Activated naive CD4-positive, alpha-beta T cell treated with Interleukin-2 at 50 U/mL for 16 hours (primary cell): ENCODE results near the gene TAOK3.
A peak's percentile ranks its signal among the peaks of the same experiment; 100 is the strongest.
"Not testable (repeated sequence)": the region's sequence is repeated elsewhere in the genome, so short reads cannot be mapped to it uniquely, and the experiment has no call there.

Experiments
- DNase-seq: peaks from one replicate; pipeline ENCODE4 v3.0.0-alpha.2; 2020

The TAOK3 gene

DNA sequence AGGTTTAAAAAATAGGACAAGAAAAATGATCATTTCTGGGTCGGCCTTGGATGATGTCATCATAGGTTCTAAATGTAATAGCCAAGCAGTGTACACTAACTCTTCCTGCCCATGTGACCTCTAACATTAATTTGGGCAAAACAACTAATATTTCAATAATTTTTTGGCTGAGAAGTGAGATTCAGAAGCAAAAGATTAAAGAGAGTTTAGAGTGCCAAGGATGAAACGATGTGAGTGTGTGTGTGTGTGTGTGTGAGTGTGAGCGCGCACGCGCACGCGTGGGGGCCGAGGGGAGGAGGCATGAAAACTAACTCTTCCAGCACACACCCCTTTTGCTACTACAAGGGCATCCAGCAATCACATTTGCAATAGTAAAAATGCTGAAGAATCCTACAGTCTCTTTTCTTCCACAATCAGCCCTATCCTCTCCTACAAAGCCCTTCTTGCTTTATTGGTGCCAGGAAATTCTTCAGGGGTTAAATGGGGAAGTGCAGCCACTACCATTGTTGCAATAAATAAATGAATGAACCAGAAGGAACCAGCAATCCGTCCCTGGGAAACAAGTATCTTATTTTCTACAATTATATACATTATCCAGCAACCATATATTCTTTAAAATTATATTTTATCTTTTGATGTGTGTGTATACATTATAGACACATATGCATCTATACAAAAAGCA lies 183.9 kb downstream of the TAOK3 start:
- DNase-seq: no peak

DNA sequence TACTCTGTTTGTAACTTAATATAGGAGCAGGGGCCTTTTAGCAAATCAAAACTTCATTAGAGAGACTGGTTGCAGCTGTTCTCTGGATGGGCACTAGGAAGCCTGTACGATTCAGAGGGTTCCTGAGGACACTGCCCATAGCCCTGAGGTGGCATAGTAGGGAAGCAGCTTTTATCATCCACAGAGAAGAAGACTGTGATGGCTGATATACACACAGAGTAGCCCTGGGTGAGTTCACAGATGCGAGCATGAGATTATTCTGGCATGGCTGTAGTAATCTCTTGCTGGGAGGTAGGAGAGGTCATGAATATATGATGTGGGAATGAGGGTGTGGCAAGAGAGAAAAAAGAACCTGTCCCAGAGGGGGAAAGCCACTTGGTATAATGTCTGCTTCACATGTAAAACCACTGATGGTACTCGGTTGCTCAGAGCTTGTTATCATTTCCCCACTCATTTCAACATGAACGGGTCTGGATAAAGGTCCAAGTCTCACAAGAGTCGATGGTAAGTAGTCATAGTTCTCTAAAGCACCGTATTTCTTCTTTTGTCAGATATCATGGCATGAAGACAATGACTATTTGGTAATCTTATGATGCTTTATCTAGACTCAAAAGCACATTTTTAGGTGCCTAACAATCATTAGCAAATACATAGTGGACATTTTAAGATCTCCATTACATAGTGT lies 184.8 kb downstream of the TAOK3 start:
- DNase-seq: no peak

DNA sequence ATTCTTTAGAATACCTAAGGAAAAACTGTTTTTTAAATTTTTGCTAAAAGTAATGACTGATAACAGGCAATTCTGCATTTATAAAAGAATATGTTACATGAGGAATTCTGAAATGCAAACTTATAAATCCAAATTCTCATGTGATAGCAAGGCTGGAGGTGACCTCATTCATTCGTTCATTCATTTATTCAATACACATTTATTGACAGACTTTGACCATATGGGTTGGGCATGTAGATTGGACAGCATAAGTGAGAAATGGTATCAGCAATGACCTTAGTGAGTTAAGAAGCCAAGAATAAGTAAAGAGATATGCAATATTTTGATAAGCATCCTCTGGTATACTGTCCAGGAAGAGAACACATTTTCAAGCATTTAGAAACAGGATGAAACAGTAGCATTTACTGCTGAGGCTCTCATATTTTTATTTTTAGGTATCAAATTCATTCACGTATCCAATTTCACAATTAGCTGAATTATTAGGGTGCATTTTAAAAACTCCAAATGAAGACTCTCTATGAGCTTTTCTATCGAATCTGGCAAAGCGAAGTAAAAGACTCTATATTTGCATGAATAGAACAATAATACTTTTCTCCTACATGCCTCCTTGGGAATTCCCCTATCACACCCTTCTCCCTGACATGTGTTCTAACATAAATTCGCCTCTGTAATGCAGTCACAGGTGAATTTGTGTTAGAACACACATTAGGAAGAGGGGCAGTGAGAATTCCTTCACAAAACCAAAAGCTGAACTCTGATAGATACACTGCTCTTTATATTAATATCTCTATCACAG lies 186.9 kb downstream of the TAOK3 start:
- DNase-seq: no peak

DNA sequence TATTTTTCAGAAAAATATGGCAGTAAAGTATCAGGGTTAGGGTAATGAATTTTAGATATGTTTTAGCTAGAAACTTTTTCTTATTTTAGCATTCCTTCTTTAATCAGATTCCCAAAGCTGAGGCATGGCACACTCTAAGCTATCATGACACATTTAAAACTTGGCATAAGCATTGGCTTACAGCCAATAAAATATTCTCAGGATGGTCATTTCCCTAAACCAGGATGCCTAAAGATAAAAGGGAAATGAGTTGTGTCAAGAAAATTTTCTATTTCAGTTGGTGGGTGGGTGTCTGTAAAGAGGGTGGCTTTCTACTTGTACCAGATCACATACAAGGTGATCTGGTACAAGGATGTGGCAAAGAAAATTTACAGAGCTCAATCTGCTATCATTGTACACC lies 189.0 kb downstream of the TAOK3 start:
- DNase-seq: no peak

DNA sequence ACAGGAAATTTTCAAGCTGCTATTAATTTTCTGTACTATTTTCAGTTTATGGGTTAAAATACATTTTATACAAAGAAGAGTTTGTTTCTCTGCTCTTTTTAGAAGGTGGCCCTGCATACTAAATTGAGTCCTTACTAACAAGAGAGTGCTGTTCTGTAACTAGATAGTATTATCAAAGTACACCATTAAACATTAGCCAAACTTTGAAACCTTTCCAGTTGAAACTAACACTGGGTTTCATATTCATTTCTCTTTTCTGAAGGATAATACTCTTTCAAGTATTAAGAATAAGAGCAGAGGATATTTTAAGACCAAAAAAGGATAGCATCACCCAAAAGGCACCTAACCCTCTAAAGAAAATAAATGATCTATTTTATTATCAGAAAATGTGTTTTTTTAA lies 189.6 kb downstream of the TAOK3 start:
- no peak for DNase-seq

DNA sequence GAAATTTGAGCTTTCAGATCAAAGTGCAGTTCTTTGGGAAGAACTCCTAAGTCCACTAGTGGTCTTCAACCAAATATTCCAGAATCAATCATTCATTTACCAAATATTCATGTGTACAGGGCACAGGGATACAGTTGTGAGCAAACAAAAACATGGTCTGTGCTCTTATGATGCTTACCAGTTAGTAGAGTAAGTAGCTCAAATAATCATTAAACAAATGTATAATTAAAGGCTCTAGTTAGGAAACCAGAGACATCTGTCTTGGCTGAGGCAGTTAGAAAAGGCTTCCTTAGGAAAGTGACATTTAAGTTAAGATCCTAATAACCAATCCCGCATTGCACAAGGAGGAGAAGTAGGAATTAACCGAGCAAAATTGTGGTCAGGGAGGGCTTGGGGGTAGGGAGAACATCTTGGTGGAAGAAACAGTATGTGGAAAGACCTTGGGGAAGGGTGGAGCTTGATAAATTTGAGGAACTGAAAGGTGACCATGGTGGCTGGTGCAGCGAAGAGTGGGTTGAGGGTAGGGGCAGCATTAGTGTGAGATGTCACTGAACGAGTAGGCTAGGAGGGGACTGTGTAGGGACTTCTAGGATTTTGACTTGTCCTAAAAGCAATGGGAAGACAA lies 196.8 kb downstream of the TAOK3 start:
- DNase-seq: no peak

DNA sequence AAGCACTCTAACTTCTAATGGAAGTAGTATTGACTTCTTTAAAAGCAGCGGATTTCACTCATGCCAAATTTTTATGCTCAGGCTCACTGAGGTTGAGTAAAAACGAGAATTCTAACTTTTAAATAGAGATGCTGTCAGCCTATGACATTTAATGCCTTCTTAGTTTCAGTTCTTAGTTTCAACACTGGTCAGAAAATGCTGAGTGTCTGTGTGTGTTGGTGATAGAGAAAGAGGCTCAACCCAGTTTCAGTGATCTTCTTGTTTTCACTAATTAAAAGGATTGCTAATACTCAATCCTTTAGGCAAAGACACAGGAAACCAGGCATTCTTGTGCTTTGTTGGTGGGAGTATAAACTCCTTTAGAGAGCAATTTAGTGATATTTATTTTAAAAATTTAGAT lies 205.8 kb downstream of the TAOK3 start:
- DNase-seq: no peak

DNA sequence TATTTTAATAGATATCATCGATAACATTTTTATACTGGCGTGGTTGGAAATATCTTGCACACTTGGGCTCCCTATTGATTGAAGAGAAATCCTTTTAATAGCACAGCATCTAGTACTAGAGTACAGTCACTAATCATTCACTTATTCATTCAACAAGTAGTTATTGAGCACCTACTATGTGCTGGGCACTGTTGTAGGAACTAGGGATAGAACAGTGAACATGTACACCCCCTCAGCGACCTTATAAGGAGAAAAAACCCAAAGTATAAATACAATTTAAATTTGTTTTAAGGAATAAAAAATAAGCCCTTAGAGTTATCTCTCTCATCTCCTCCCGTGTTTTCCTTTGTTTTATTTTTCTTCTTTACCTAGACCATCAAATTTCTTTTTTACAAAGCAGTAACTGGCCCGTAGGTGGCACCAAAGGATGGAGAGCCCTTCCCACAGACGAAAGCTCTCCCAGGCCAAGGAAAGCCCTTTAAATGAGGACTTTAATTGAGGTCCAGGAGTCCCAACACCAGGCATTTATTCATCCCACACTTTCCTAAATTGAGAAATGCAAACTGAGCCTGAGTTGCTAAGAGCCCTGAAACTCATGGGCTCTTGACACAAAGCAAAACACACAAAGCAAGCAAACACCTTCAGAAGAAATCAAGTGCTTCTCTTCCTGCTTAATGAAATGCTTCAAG lies 207.8 kb downstream of the TAOK3 start:
- DNase-seq: no peak

DNA sequence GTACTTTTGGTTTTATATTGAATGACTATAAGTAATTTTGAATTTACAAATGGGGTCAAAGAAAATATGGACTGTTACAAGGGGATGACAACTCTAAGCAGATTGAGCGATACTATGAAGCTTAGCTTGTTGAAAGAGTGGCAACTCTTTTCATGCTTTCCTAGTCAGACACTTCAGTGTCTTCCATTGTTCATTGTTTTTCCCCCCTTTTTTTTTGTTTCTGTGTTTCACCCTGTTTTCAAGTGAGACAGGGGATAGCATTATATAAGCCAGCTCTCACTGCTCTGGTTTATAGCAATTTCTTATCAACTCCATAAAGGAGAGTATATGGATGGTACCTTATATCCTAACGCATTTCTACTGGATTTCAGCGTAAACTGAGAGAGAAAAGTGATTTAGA lies 212.2 kb downstream of the TAOK3 start:
- DNase-seq: no peak

DNA sequence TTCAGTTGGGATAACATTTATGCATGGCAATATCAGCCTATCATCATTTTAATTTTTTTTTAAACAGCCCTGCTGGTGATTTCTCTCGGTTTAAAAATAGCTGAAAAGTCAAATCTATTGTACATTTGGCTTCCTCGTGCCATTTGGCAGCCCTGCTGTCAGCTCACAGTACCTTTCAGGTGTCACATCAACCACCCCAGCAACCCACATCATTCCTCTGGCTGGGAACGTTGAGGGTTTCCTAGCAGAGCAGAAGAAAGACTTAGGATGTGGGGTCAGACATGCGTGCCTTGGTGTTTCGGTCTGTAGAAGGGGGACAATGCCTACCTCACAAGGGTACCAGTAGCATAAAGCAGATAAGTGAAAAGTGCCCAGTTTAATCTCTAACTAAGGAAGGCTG lies 221.0 kb downstream of the TAOK3 start:
- no peak for DNase-seq

DNA sequence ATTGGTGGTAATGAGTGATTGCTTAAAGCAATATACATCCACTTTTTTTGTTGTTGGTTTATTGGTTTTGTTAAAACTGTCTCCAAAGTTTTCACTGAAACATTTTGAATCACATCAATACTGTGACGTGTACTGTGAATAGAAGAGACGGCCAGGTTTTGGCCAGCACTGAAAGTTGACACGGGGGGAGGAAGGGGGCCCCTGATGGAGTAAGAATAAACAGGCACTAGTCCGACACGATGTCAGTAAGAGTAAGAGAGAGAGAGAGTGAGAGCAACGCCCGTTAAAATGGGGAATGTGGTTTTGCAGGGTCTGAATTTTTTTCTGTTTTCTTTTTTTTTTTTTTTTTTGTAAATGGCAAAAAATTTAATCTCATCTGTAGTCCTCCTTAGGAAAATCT lies 222.1 kb downstream of the TAOK3 start:
- no peak for DNase-seq

DNA sequence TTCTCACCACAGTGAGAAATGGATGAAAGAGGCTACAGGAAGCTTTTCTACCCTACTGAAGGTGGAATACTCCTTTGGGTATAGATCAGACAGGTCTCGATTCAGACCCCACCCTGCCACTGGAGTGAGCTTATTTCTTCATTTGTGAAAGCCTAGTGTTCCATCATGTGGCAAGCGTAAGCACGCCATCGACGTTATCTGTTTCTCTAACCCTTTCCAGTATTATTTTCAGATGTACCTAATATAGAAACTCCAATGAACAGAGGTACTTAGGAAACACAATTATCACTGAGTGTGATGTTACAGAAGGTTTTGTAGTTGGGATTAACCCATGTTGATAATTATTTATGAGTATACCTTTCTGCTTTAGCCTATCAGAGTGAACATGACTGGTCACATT lies 224.4 kb downstream of the TAOK3 start:
- no peak for DNase-seq

DNA sequence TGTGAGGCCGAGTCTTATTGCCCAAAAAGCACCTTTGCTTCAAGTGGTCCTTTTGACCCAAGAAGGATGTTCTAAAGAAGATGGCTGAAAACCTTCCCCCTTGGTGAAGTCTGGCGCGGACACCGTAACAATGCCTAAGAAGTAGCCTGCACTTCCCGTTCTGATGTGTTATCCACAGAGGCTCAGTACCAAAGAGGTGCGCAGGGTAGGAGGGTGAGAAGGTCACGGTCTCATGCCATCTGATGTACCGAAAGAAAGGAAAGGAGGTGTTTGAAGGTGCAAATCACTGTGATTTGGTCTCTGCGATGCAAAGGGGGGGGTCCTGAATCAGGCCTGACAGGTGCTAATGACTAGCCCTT lies 226.9 kb downstream of the TAOK3 start:
- DNase-seq: no peak

DNA sequence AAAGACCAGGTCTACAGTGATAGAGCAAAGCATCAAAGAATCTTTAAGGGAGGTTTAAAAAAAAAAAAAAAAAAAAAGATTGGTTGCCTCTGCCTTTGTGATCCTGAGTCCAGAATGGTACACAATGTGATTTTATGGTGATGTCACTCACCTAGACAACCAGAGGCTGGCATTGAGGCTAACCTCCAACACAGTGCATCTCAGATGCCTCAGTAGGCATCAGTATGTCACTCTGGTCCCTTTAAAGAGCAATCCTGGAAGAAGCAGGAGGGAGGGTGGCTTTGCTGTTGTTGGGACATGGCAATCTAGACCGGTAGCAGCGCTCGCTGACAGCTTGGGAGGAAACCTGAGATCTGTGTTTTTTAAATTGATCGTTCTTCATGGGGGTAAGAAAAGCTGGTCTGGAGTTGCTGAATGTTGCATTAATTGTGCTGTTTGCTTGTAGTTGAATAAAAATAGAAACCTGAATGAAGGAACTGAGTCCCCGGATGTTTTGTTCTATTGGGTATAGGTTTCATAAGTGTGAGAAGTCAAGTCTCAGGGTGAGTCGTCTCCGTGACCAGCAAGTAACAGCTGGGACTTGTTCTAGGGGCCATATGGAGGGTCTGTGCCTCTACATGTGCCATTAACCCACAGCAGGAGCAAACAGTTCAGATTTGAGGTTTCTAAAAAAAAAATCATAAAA lies 227.5 kb downstream of the TAOK3 start:
- DNase-seq: no peak

DNA sequence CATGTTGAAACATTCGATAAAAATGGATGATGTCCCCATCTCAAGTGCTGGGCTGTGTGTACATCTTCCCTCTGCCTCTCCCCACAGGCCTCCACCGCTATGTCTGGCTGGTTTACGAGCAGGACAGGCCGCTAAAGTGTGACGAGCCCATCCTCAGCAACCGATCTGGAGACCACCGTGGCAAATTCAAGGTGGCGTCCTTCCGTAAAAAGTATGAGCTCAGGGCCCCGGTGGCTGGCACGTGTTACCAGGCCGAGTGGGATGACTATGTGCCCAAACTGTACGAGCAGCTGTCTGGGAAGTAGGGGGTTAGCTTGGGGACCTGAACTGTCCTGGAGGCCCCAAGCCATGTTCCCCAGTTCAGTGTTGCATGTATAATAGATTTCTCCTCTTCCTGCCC lies 228.2 kb downstream of the TAOK3 start:
- DNase-seq: no peak

DNA sequence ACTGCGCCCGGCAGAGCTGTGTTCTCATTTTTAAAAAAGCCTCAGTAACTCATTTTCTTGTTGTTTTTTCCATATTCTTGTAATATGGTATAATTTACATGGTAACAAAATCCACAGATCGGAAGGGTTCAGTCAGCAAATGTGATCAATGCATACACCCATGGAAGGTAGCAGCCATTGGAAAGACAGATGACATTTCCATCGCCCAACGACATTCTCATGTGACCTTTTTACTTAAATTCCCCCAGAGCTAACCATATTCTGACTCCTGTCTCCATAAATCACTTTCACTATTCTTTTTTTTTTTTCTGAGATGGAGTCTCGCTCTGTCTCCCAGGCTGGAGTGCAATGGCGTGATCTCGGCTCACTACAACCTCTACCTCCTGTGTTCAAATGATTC lies 231.9 kb downstream of the TAOK3 start:
- DNase-seq: no peak

DNA sequence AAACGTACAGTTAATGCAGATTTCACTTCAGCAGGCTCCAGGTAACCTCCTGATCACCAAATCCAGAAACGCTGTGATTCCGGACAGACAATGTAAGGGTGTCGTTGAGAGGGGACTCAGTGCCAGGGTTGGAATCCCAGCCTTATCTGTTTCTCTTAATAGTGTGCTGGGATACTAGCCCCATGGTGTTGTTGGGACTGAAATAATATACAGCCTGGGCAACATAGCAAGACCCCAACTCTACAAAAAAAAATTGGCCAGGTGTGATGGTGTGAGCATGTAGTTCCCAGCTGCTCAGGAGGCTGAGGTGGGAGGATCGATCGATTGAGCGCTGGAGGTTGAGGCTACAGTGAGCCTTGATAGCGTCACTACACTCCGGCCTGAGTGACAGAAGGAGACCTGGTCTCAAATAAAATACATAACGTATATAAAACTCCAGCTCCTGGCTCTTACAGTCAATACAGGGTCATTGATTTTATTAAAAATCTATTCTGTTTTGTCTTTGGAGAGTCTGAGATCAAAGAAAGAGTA lies 235.5 kb downstream of the TAOK3 start:
- DNase-seq: no peak

DNA sequence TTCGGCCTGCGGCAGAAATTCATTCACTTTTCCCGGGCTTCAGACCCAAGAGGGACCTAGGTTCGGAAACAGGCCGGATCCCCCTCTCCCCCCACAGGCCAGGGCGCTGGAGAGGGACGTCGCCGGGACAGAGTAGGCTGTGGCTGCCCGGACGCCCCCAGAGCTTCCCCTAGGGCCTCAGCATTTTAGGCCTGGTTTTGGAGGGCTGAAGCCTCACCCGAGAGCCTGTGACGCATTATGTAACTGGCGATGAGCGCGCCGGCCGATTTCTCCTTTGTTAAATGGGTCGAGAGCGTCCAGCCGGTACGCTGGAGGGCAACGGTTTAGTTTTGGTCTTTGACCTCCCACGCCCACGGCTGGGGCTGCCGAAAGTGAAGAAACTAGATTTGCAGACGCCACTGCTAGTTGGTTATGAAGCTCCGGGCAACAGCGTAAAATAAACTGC lies 236.1 kb downstream of the TAOK3 start:
- DNase-seq: peak; percentile 52

DNA sequence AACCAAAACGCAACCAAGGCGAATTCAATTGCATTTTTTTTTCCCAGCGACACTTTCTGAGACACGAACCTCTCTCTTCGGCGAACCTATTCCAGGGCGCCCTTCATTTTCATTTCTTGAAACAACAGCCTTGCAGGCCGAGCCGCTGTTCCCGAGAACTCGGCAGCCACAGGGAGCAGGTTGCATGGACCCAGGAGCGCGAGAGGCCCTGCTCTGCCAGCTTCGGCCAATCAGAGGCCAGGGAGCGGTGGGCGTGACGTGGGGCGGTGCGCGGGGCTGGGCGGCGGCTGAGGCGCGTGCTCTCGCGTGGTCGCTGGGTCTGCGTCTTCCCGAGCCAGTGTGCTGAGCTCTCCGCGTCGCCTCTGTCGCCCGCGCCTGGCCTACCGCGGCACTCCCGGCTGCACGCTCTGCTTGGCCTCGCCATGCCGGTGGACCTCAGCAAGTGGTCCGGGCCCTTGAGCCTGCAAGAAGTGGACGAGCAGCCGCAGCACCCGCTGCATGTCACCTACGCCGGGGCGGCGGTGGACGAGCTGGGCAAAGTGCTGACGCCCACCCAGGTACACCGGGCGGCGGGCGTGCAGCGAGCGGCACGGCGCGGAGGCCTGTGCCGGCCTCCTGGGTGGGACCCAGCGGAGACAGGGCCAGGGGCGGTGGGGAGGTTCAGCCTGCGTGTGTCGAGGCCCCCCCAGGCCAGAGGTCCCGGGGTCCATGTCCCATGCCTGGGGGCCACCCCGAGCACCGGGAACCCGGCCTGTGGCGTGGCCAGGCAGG lies 236.7 kb downstream of the TAOK3 start, which contains the start of gene PEBP1:
Gene PEBP1, plus strand, starts transcription at position 337 of the 771 bp plus-strand sequence. Its CDS starts 86 bp downstream, at position 423.
- DNase-seq: peak; percentile 95

DNA sequence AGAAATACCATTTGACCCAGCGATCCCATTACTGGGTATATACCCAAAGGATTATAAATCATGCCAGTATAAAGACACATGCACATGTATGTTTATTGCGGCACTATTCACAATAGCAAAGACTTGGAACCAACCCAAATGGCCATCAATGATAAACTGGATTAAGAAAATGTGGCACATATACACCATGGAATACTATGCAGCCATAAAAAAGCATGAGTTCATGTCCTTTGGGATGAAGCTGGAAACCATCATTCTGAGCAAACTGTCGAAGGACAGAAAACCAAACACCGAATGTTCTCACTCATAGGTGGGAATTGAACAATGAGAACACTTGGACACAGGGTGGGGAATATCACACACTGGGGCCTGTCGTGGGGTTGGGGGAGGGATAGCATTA lies 243.3 kb downstream of the TAOK3 start:
- not testable (repeated sequence) for DNase-seq

DNA sequence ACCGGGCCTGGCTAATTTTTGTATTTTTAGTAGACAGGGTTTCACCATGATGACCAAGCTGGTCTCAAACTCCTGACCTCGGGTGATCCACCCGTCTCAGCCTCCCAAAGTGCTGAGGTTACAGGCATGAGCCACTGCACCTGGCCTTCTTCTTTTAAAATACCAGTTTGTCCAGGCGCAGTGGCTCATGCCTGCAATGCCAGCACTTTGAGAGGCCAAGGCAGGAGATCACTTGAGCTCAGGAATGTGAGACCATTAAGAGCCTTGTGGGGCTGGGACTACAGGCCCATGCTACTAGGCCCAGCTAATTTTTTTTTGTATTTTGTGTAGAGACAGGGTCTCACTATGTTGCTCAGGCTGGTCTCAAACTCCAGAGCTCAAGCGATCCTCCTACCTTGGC lies 244.8 kb downstream of the TAOK3 start:
- DNase-seq: no peak
